ENCODE measurements around the gene SLC10A7.

Gene SLC10A7

GRCh38 chr4:146333187-146333894 lies 188.4 kb downstream of the SLC10A7 start:
- Histone ChIP-seq H3K27ac (ENCODE audit: low read depth in 2 of 2, low read length in 2 of 2) (no peak overlapping the region), H3K4me1 (ENCODE audit: control insufficient read depth in 2 of 2, insufficient read depth in 2 of 2, low read length in 2 of 2) (peaks cover 0 to 3% of the 10 kb centered on the region in 2 donors), H3K27me3 (ENCODE audit: control insufficient read depth in 2 of 2, insufficient read depth in 2 of 2, low read length in 2 of 2) (no peaks in the 10 kb centered on the region)

GRCh38 chr4:146330392-146330791 lies 191.3 kb downstream of the SLC10A7 start:
- Histone ChIP-seq H3K27me3 (ENCODE audit: control insufficient read depth in 2 of 2, insufficient read depth in 2 of 2, low read length in 2 of 2) (no peaks in the 10 kb centered on the region), H3K9me3 (ENCODE audit: control insufficient read depth in 2 of 2, low read length in 2 of 2) (no peaks in the 10 kb centered on the region), H3K27ac (ENCODE audit: low read depth in 2 of 2, low read length in 2 of 2) (no peak overlapping the region), H3K4me3 (ENCODE audit: low read length in 2 of 2) (no peak overlapping the region), H3K36me3 (ENCODE audit: control insufficient read depth in 2 of 2, insufficient read depth in 2 of 2, low read length in 2 of 2) (no peaks in the 10 kb centered on the region), H3K9ac (ENCODE audit: low read depth in 1 of 2, low read length in 2 of 2) (no peak overlapping the region), H3K4me1 (ENCODE audit: control insufficient read depth in 2 of 2, insufficient read depth in 2 of 2, low read length in 2 of 2) (peaks cover 0 to 3% of the 10 kb centered on the region in 2 donors)

More at GRCh38 chr4:146333187-146333894, 188.4 kb downstream of the SLC10A7 start:
- H3K9me3 ChIP-seq (ENCODE audit: control insufficient read depth in 2 of 2, low read length in 2 of 2): no peaks in the 10 kb centered on the region
- no peaks in the 10 kb centered on the region for H3K36me3 ChIP-seq (ENCODE audit: control insufficient read depth in 2 of 2, insufficient read depth in 2 of 2, low read length in 2 of 2)
- no peak overlapping the region for H3K9ac ChIP-seq (ENCODE audit: low read depth in 1 of 2, low read length in 2 of 2)
- H3K4me3 ChIP-seq (ENCODE audit: low read length in 2 of 2): peak overlapping the region in 1 of 2 donors; percentile 16

GRCh38 chr4:146329050-146329716 lies 192.6 kb downstream of the SLC10A7 start:
- H3K27ac ChIP-seq (ENCODE audit: low read depth in 2 of 2, low read length in 2 of 2): no peak overlapping the region
- no peaks in the 10 kb centered on the region for H3K27me3 ChIP-seq (ENCODE audit: control insufficient read depth in 2 of 2, insufficient read depth in 2 of 2, low read length in 2 of 2)
- H3K36me3 ChIP-seq (ENCODE audit: control insufficient read depth in 2 of 2, insufficient read depth in 2 of 2, low read length in 2 of 2): peaks cover 0 to 7% of the 10 kb centered on the region in 2 donors
- no peak overlapping the region for H3K4me3 ChIP-seq (ENCODE audit: low read length in 2 of 2)
- H3K4me1 ChIP-seq (ENCODE audit: control insufficient read depth in 2 of 2, insufficient read depth in 2 of 2, low read length in 2 of 2): peaks cover 0 to 3% of the 10 kb centered on the region in 2 donors
- H3K9ac ChIP-seq (ENCODE audit: low read depth in 1 of 2, low read length in 2 of 2): no peak overlapping the region
- H3K9me3 ChIP-seq (ENCODE audit: control insufficient read depth in 2 of 2, low read length in 2 of 2): no peaks in the 10 kb centered on the region

- Histone ChIP-seq H3K27ac (ENCODE audit: low read depth in 2 of 2, low read length in 2 of 2) (no peak overlapping the region), H3K4me3 (ENCODE audit: low read length in 2 of 2) (no peak overlapping the region), H3K4me1 (ENCODE audit: control insufficient read depth in 2 of 2, insufficient read depth in 2 of 2, low read length in 2 of 2) (no peaks in the 10 kb centered on the region), H3K27me3 (ENCODE audit: control insufficient read depth in 2 of 2, insufficient read depth in 2 of 2, low read length in 2 of 2) (no peaks in the 10 kb centered on the region), H3K9me3 (ENCODE audit: control insufficient read depth in 2 of 2, low read length in 2 of 2) (no peaks in the 10 kb centered on the region), H3K9ac (ENCODE audit: low read depth in 1 of 2, low read length in 2 of 2) (no peak overlapping the region), H3K36me3 (ENCODE audit: control insufficient read depth in 2 of 2, insufficient read depth in 2 of 2, low read length in 2 of 2) (peaks cover 0 to 7% of the 10 kb centered on the region in 2 donors)
These were observed 193.7 kb downstream of the SLC10A7 start for GRCh38 chr4:146327859-146328650.

- Histone ChIP-seq H3K4me1 (ENCODE audit: control insufficient read depth in 2 of 2, insufficient read depth in 2 of 2, low read length in 2 of 2) (no peaks in the 10 kb centered on the region), H3K36me3 (ENCODE audit: control insufficient read depth in 2 of 2, insufficient read depth in 2 of 2, low read length in 2 of 2) (no peaks in the 10 kb centered on the region), H3K4me3 (ENCODE audit: low read length in 2 of 2) (no peak overlapping the region), H3K9me3 (ENCODE audit: control insufficient read depth in 2 of 2, low read length in 2 of 2) (no peaks in the 10 kb centered on the region), H3K9ac (ENCODE audit: low read depth in 1 of 2, low read length in 2 of 2) (no peak overlapping the region), H3K27me3 (ENCODE audit: control insufficient read depth in 2 of 2, insufficient read depth in 2 of 2, low read length in 2 of 2) (no peaks in the 10 kb centered on the region), H3K27ac (ENCODE audit: low read depth in 2 of 2, low read length in 2 of 2) (no peak overlapping the region)
These were observed 202.8 kb downstream of the SLC10A7 start for GRCh38 chr4:146318894-146319293.

- no peaks in the 10 kb centered on the region for H3K4me1 ChIP-seq (ENCODE audit: control insufficient read depth in 2 of 2, insufficient read depth in 2 of 2, low read length in 2 of 2)
- no peaks in the 10 kb centered on the region for H3K27me3 ChIP-seq (ENCODE audit: control insufficient read depth in 2 of 2, insufficient read depth in 2 of 2, low read length in 2 of 2)
- H3K9ac ChIP-seq (ENCODE audit: low read depth in 1 of 2, low read length in 2 of 2): no peak overlapping the region
- no peaks in the 10 kb centered on the region for H3K36me3 ChIP-seq (ENCODE audit: control insufficient read depth in 2 of 2, insufficient read depth in 2 of 2, low read length in 2 of 2)
- H3K4me3 ChIP-seq (ENCODE audit: low read length in 2 of 2): no peak overlapping the region
- no peak overlapping the region for H3K27ac ChIP-seq (ENCODE audit: low read depth in 2 of 2, low read length in 2 of 2)
- no peaks in the 10 kb centered on the region for H3K9me3 ChIP-seq (ENCODE audit: control insufficient read depth in 2 of 2, low read length in 2 of 2)
These were observed 204.0 kb downstream of the SLC10A7 start for GRCh38 chr4:146317783-146318182.

GRCh38 chr4:146315184-146315583 lies 206.6 kb downstream of the SLC10A7 start:
- Histone ChIP-seq H3K4me1 (ENCODE audit: control insufficient read depth in 2 of 2, insufficient read depth in 2 of 2, low read length in 2 of 2) (no peaks in the 10 kb centered on the region), H3K9me3 (ENCODE audit: control insufficient read depth in 2 of 2, low read length in 2 of 2) (no peaks in the 10 kb centered on the region), H3K4me3 (ENCODE audit: low read length in 2 of 2) (no peak overlapping the region), H3K9ac (ENCODE audit: low read depth in 1 of 2, low read length in 2 of 2) (no peak overlapping the region), H3K36me3 (ENCODE audit: control insufficient read depth in 2 of 2, insufficient read depth in 2 of 2, low read length in 2 of 2) (no peaks in the 10 kb centered on the region), H3K27ac (ENCODE audit: low read depth in 2 of 2, low read length in 2 of 2) (no peak overlapping the region), H3K27me3 (ENCODE audit: control insufficient read depth in 2 of 2, insufficient read depth in 2 of 2, low read length in 2 of 2) (no peaks in the 10 kb centered on the region)

GRCh38 chr4:146311238-146311970 lies 210.3 kb downstream of the SLC10A7 start:
- Histone ChIP-seq H3K9ac (ENCODE audit: low read depth in 1 of 2, low read length in 2 of 2) (no peak overlapping the region), H3K4me3 (ENCODE audit: low read length in 2 of 2) (no peak overlapping the region), H3K9me3 (ENCODE audit: control insufficient read depth in 2 of 2, low read length in 2 of 2) (no peaks in the 10 kb centered on the region), H3K36me3 (ENCODE audit: control insufficient read depth in 2 of 2, insufficient read depth in 2 of 2, low read length in 2 of 2) (no peaks in the 10 kb centered on the region), H3K27ac (ENCODE audit: low read depth in 2 of 2, low read length in 2 of 2) (no peak overlapping the region), H3K4me1 (ENCODE audit: control insufficient read depth in 2 of 2, insufficient read depth in 2 of 2, low read length in 2 of 2) (no peaks in the 10 kb centered on the region), H3K27me3 (ENCODE audit: control insufficient read depth in 2 of 2, insufficient read depth in 2 of 2, low read length in 2 of 2) (no peaks in the 10 kb centered on the region)

GRCh38 chr4:146310319-146311021 lies 211.3 kb downstream of the SLC10A7 start:
- Histone ChIP-seq H3K36me3 (ENCODE audit: control insufficient read depth in 2 of 2, insufficient read depth in 2 of 2, low read length in 2 of 2) (no peaks in the 10 kb centered on the region), H3K4me1 (ENCODE audit: control insufficient read depth in 2 of 2, insufficient read depth in 2 of 2, low read length in 2 of 2) (no peaks in the 10 kb centered on the region), H3K27ac (ENCODE audit: low read depth in 2 of 2, low read length in 2 of 2) (no peak overlapping the region), H3K9me3 (ENCODE audit: control insufficient read depth in 2 of 2, low read length in 2 of 2) (no peaks in the 10 kb centered on the region), H3K27me3 (ENCODE audit: control insufficient read depth in 2 of 2, insufficient read depth in 2 of 2, low read length in 2 of 2) (no peaks in the 10 kb centered on the region), H3K9ac (ENCODE audit: low read depth in 1 of 2, low read length in 2 of 2) (no peak overlapping the region), H3K4me3 (ENCODE audit: low read length in 2 of 2) (no peak overlapping the region)
